GM12878 (cell line): ENCODE results near the gene MAPK8.

ENCODE experiments used
- BMI1 ChIP-seq: fragments of 450-650 bp; IDR thresholded peaks from 2 replicates; pipeline ENCODE4 v1.6.1; 2016; ENCODE audit warnings: mild to moderate bottlenecking, moderate library complexity, borderline replicate concordance
- FOXM1 ChIP-seq: IDR thresholded peaks from 2 replicates; pipeline ENCODE4 v1.6.1; 2012; ENCODE audit warnings: low read depth, mild to moderate bottlenecking, inconsistent platforms, low read length, moderate library complexity
- KDM1A ChIP-seq: fragments of 200-600 bp; sonication (generic); IDR thresholded peaks from 2 replicates; pipeline ENCODE4 v1.6.1; 2016; ENCODE audit warnings: borderline replicate concordance
- LARP7 ChIP-seq: fragments of 450-650 bp; IDR thresholded peaks from 2 replicates; pipeline ENCODE4 v1.6.1; 2017; ENCODE audit warnings: mild to moderate bottlenecking
- POLR2AphosphoS2 ChIP-seq: IDR thresholded peaks from 2 replicates; pipeline ENCODE4 v1.6.1; 2011; ENCODE audit warnings: low read depth, mild to moderate bottlenecking, low read length, improper control_type of control experiment, moderate library complexity
- SMARCA5 ChIP-seq: fragments of 450-650 bp; IDR thresholded peaks from 2 replicates; pipeline ENCODE4 v1.6.1; 2017; ENCODE audit warnings: mild to moderate bottlenecking
- TF ChIP-seq, protein P1 (sequence below), 3 experiments: IDR thresholded peaks in 2 of 3; conservative IDR thresholded peaks in 1 of 3; 2 replicates each; pipeline ENCODE4 v1.5.1; 2011; ENCODE audit warnings: low read depth in 3 of 3, low read length in 3 of 3, mild to moderate bottlenecking in 3 of 3, control low read depth in 2 of 3, moderate library complexity in 2 of 3, inconsistent platforms in 1 of 3, mixed read lengths in 1 of 3; ENCODE audit not compliant: control insufficient read depth in 2 of 3, insufficient read depth in 1 of 3; ENCODE audit errors: extremely low read depth in 1 of 3

DNA sequence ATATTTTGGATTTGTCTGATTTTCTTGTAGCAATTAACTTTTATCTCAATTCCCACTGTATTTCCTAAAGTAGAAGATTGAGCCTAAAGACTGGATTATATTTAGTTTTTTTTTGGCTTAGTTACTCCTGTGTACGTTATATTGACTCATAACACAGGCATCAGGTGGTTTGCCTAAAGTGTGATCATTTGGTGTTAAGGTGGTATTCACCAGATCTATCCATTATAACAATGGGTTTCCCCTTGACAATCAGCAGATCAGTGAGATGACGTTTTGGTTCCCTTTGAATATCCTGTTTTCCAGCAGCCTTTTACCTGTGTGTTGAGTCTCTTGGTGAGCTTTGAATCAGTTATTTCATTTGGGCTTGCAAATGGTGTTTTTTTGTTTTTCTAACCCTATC lies 18.1 kb downstream of the MAPK8 start:
- TF ChIP-seq, protein P1, sequence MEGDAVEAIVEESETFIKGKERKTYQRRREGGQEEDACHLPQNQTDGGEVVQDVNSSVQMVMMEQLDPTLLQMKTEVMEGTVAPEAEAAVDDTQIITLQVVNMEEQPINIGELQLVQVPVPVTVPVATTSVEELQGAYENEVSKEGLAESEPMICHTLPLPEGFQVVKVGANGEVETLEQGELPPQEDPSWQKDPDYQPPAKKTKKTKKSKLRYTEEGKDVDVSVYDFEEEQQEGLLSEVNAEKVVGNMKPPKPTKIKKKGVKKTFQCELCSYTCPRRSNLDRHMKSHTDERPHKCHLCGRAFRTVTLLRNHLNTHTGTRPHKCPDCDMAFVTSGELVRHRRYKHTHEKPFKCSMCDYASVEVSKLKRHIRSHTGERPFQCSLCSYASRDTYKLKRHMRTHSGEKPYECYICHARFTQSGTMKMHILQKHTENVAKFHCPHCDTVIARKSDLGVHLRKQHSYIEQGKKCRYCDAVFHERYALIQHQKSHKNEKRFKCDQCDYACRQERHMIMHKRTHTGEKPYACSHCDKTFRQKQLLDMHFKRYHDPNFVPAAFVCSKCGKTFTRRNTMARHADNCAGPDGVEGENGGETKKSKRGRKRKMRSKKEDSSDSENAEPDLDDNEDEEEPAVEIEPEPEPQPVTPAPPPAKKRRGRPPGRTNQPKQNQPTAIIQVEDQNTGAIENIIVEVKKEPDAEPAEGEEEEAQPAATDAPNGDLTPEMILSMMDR (IDR thresholded peaks at IDR 0.05 in 2 of 3, conservative IDR thresholded peaks at IDR 0.05 in 1 of 3; ENCODE audit: control insufficient read depth in 2 of 3, extremely low read depth in 1 of 3, insufficient read depth in 1 of 3, low read depth in 3 of 3, low read length in 3 of 3) = no peak
- no peak for TF ChIP-seq KDM1A
- no peak for TF ChIP-seq BMI1
- no peak for TF ChIP-seq FOXM1
- TF ChIP-seq POLR2AphosphoS2 = no peak
- no peak for TF ChIP-seq LARP7
- TF ChIP-seq SMARCA5 = no peak
